Prostate gland (tissue), 2 donors: ENCODE measurements around the gene MEDAG. TPM values are rescaled to one million over a fixed set of nuclear protein-coding genes. Genes with fewer than 3 reads are reported as not detected.

Experiments used
- DNase-seq: peaks from one replicate; pipeline ENCODE4 v3.0.0-alpha.2; 2019; ENCODE audit warnings: low spot score
- H3K27ac ChIP-seq, 2 donors: fragments of 200-600 bp; sonication (generic); 2 replicates each; pipeline ENCODE4 v1.5.1; 2017 to 2019
- H3K27me3 ChIP-seq: fragments of 200-600 bp; sonication (generic); replicated peaks from 2 replicates; pipeline ENCODE4 v1.5.1; 2019; ENCODE audit not compliant: insufficient read depth
- H3K36me3 ChIP-seq, 2 donors: fragments of 200-600 bp; sonication (generic); 1 replicate in 1 of 2; 2 replicates in 1 of 2; pipeline versions ENCODE4 v1.5.1 to v1.8.1; 2017 to 2019
- H3K4me1 ChIP-seq: fragments of 200-600 bp; sonication (generic); replicated peaks from 2 replicates; pipeline ENCODE4 v1.5.1; 2019
- H3K4me3 ChIP-seq, 2 donors: fragments of 200-600 bp; sonication (generic); 2 replicates each; pipeline ENCODE4 v1.5.1; 2017 to 2019
- H3K9me3 ChIP-seq: fragments of 200-600 bp; sonication (generic); 2 replicates; pipeline ENCODE4 v1.5.1; 2017
- POLR2A ChIP-seq: fragments of 450-650 bp; IDR thresholded peaks from one replicate; pipeline ENCODE4 v1.6.1; 2016; ENCODE audit warnings: antibody characterized with exemption, mild to moderate bottlenecking
- POLR2AphosphoS5 ChIP-seq: sonication (generic); formaldehyde crosslinking; IDR thresholded peaks from one replicate; pipeline ENCODE4 v1.6.1; 2017; ENCODE audit warnings: antibody characterized with exemption
- WGBS: methylation state at CpG from one replicate; pipeline ENCODE4 v1.1.5; 2018; 5-methylcytosine and 5-hydroxymethylcytosine counted together
- intact Hi-C: fragments of 100-400 bp; cut with DNase I; formaldehyde crosslinking; loops from one replicate; pipeline ENCODE4 v1.14.2; 2022
- total RNA-seq, 2 donors: library from RNA; depleted of rRNA; stranded (reverse); fragments of >200 nt; gene quantifications; one replicate each; pipeline ENCODE4 v1.1.0, GENCODE V29; 2016
- TF ChIP-seq, protein P1 (sequence below), 4 experiments: fragments of 200-600 bp in 2 of 4; fragments of 450-650 bp in 2 of 4; sonication (generic) in 2 of 4; IDR thresholded peaks; 1 replicate in 3 of 4; 2 replicates in 1 of 4; pipeline ENCODE4 v1.5.1; 2016 to 2019; ENCODE audit warnings: antibody characterized with exemption in 4 of 4, mild to moderate bottlenecking in 2 of 4, moderate library complexity in 2 of 4

Gene MEDAG
- total RNA-seq, 2 donors from 2014 or later = 0.23 to 13.0 TPM

DNA sequence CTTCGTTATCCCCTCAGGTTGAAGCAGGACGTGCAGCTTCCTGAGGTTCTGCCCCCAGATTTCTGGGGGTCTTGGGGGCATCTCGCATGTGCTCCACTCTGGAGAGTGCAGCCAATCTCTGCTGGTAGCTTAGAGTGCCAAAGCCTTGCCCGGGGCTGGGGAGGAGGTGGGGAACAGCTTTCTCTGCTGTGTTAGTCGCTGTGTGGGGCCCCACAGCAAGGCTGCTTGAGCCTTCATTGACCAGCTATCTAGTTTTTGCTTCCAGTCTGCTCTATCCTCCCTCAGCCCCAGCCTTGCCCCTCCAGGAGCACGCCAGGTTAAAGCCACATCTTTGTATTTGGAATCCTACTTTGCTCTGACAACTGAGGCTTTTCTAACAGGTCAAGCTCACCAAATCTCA, 32.0 kb upstream of the MEDAG start:
- no peak overlapping the region for H3K27ac ChIP-seq
- DNase-seq = no peak
- intact Hi-C loops = loop anchor here (5.0 kb wide), 1 partner anchor 173 kb away; no protein-coding TSS in a partner anchor

DNA sequence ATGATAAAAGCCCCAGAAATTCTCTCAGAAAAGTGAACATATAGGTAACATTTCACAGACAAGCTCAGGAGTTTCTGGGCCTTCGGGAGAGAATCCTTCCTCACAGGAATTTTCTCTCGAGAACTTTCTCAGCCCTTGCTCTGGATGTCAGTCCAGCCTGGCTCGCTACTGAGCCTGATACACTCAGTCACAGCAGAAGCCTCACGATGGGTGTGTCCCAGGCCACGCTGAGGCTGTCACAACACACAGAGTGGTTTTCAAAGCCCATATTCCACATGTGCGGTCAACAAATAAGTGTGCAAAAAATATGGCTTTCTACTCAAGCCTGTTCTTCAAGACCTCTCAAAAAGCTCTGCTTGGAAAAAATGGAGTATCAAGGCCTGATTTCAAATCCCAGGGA, 31.5 kb upstream of the MEDAG start:
- DNase-seq = no peak
- no peak for TF ChIP-seq POLR2A
- TF ChIP-seq, protein P1, sequence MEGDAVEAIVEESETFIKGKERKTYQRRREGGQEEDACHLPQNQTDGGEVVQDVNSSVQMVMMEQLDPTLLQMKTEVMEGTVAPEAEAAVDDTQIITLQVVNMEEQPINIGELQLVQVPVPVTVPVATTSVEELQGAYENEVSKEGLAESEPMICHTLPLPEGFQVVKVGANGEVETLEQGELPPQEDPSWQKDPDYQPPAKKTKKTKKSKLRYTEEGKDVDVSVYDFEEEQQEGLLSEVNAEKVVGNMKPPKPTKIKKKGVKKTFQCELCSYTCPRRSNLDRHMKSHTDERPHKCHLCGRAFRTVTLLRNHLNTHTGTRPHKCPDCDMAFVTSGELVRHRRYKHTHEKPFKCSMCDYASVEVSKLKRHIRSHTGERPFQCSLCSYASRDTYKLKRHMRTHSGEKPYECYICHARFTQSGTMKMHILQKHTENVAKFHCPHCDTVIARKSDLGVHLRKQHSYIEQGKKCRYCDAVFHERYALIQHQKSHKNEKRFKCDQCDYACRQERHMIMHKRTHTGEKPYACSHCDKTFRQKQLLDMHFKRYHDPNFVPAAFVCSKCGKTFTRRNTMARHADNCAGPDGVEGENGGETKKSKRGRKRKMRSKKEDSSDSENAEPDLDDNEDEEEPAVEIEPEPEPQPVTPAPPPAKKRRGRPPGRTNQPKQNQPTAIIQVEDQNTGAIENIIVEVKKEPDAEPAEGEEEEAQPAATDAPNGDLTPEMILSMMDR (IDR thresholded peaks at IDR 0.05) = no peak
- TF ChIP-seq POLR2AphosphoS5 = no peak
- intact Hi-C loops = loop anchor here (5.0 kb wide), 1 partner anchor 173 kb away; no protein-coding TSS in a partner anchor
- WGBS = 95% methylated on average over 6 of the region's 6 CpGs
- H3K27me3 ChIP-seq = no peaks in the 10 kb centered on the region
- H3K4me1 ChIP-seq = no peaks in the 10 kb centered on the region
- H3K4me3 ChIP-seq = no peak overlapping the region
- no peaks in the 10 kb centered on the region for H3K36me3 ChIP-seq
- H3K27ac ChIP-seq = no peak overlapping the region
- H3K9me3 ChIP-seq = no peaks in the 10 kb centered on the region

More for the DNA sequence above, 32.0 kb upstream of the MEDAG start:
- Histone ChIP-seq H3K9me3 (no peaks in the 10 kb centered on the region), H3K27me3 (no peaks in the 10 kb centered on the region), H3K4me3 (no peak overlapping the region), H3K36me3 (no peaks in the 10 kb centered on the region), H3K4me1 (no peaks in the 10 kb centered on the region)
- WGBS = 86% methylated on average over 6 of the region's 6 CpGs
- TF ChIP-seq, protein P1 (IDR thresholded peaks at IDR 0.05) = no peak
- TF ChIP-seq POLR2A = no peak
- no peak for TF ChIP-seq POLR2AphosphoS5

DNA sequence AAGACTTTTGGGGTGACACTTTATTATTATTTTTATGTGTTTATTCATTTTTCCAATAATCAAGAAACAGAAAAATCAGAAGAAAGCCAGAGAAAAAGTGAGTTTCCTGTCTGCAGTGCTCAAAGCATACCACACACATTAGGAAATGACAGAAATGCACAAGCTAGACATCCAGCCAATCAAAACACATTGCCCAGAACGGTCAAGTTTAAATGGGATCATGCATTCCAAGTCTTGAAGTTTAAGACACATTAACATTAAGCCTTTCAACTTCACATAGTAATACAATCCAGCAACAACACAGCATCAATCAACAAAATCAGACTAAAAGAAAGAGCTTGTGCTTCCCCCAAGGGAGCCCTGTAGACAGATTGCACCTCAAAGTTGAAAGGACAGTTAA, 28.7 kb upstream of the MEDAG start:
- WGBS = 11% methylated on average over 1 of the region's 1 CpG
- no peak for DNase-seq
- no peak overlapping the region for H3K27ac ChIP-seq
- no peaks in the 10 kb centered on the region for H3K36me3 ChIP-seq
- H3K27me3 ChIP-seq = no peaks in the 10 kb centered on the region
- TF ChIP-seq, protein P1 (IDR thresholded peaks at IDR 0.05) = no peak
- TF ChIP-seq POLR2AphosphoS5 (no peak), POLR2A (no peak)
- intact Hi-C loops = no loop called here
- H3K9me3 ChIP-seq = no peaks in the 10 kb centered on the region
- no peaks in the 10 kb centered on the region for H3K4me1 ChIP-seq
- no peak overlapping the region for H3K4me3 ChIP-seq

DNA sequence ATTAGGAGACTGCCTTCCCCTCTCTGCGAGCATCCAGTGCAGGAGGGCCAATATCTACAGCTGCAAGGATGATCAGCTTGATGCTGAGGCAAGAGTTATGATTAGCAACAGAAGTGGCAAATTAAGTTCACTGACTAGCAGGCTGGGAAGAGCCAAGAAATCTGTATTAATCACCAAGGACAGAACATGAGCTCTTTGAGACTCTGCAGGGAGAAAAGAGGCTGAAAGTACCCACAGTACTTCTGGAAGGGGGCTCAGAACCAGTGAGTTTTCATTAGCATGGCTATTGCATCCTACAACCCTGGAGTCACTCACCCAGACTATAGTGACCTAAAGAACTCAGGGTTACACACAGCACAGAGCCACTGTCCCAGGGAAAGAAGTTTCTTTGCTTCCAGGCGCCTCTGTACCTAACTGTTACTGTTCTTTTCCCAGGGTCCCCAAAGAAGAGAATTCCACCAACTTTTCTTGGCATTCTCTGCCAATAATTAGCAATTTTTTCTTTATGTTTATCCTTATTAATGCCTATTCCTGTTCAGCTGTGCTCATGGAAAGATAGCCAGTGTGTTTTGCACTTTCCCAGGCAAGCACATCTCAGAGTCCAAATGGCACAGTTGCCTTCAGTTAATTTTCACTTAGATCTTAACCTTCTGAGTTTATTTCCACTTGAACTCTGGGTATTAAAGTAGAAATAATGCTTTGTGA, 25.8 kb upstream of the MEDAG start:
- Histone ChIP-seq H3K27me3 (peaks cover 2% of the 10 kb centered on the region), H3K4me3 (no peak overlapping the region), H3K9me3 (no peaks in the 10 kb centered on the region), H3K27ac (no peak overlapping the region), H3K36me3 (no peaks in the 10 kb centered on the region), H3K4me1 (no peaks in the 10 kb centered on the region)
- intact Hi-C loops = no loop called here
- no peak for TF ChIP-seq POLR2AphosphoS5
- TF ChIP-seq, protein P1 (IDR thresholded peaks at IDR 0.05) = no peak
- TF ChIP-seq POLR2A = no peak
- no peak for DNase-seq
- 93% methylated on average over 2 of the region's 2 CpGs for WGBS

DNA sequence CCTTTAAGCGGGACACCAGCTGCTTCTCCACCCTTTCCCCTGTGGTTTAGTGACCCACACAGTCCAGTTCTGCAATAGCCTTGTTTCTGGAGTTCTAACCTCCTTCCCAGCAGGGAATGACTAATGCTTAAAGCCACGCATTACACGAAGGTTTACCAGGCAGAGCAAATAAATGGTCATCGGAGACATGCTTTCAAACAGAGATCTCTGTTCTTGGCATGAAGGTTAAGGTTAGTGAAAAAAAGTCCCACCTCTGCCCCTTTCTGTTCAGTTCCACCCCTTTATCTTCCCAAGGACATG, 25.3 kb upstream of the MEDAG start:
- 75% methylated on average over 4 of the region's 4 CpGs for WGBS
- Histone ChIP-seq H3K27me3 (peaks cover 2% of the 10 kb centered on the region), H3K36me3 (no peaks in the 10 kb centered on the region), H3K27ac (no peak overlapping the region), H3K9me3 (no peaks in the 10 kb centered on the region), H3K4me3 (no peak overlapping the region), H3K4me1 (no peaks in the 10 kb centered on the region)
- DNase-seq = no peak
- TF ChIP-seq POLR2AphosphoS5 (no peak), POLR2A (no peak)
- TF ChIP-seq, protein P1 (IDR thresholded peaks at IDR 0.05) = no peak
- intact Hi-C loops = no loop called here
